NCI-H146 (cell line): Measurements from ENCODE around the gene DCST1.

Experiments used
- DNase-seq: peaks from one replicate; lab custom pipeline; 2025; lab: John Stamatoyannopoulos, UW

Gene DCST1

GRCh38 chr1:155012776-155013602 is 20.6 kb upstream of the DCST1 start:
- DNase-seq = no peak

- DNase-seq = no peak
These were observed 20.0 kb upstream of the DCST1 start for GRCh38 chr1:155013632-155014031.

- DNase-seq = no peak
These were observed 18.7 kb upstream of the DCST1 start for GRCh38 chr1:155014709-155015508.

- no peak for DNase-seq
These were observed 17.9 kb upstream of the DCST1 start for GRCh38 chr1:155015527-155016230.

- DNase-seq = no peak
These were observed 17.3 kb upstream of the DCST1 start for GRCh38 chr1:155016231-155016831.

- DNase-seq = peak; percentile 84
These were observed 16.3 kb upstream of the DCST1 start for GRCh38 chr1:155017041-155017945.

GRCh38 chr1:155017946-155018316 is 15.7 kb upstream of the DCST1 start:
- DNase-seq = no peak

- no peak for DNase-seq
These were observed 14.8 kb upstream of the DCST1 start for GRCh38 chr1:155018617-155019348.

GRCh38 chr1:155019377-155020245 is 14.0 kb upstream of the DCST1 start:
- no peak for DNase-seq

- no peak for DNase-seq
These were observed 11.3 kb upstream of the DCST1 start for GRCh38 chr1:155022136-155022926.

- DNase-seq = peak; percentile 13
These were observed 10.7 kb upstream of the DCST1 start for GRCh38 chr1:155022927-155023236.

- no peak for DNase-seq
These were observed 10.0 kb upstream of the DCST1 start for GRCh38 chr1:155023627-155024026.

GRCh38 chr1:155024315-155024714 is 9.3 kb upstream of the DCST1 start:
- DNase-seq = no peak

- no peak for DNase-seq
These were observed 7.5 kb upstream of the DCST1 start for GRCh38 chr1:155026154-155026553.

- DNase-seq = no peak
These were observed 7.0 kb upstream of the DCST1 start for GRCh38 chr1:155026588-155026987.

GRCh38 chr1:155029513-155030242 is 3.9 kb upstream of the DCST1 start:
- no peak for DNase-seq

- DNase-seq = no peak
These were observed 3.3 kb upstream of the DCST1 start for GRCh38 chr1:155030243-155030795.

GRCh38 chr1:155030899-155031298 is 2.7 kb upstream of the DCST1 start:
- DNase-seq = no peak
